ENCODE measurements around the gene PHF20.

The PHF20 gene

GRCh38 chr20:35901678-35902544 is 130.1 kb downstream of the PHF20 start:
- TF ChIP-seq, protein P1, sequence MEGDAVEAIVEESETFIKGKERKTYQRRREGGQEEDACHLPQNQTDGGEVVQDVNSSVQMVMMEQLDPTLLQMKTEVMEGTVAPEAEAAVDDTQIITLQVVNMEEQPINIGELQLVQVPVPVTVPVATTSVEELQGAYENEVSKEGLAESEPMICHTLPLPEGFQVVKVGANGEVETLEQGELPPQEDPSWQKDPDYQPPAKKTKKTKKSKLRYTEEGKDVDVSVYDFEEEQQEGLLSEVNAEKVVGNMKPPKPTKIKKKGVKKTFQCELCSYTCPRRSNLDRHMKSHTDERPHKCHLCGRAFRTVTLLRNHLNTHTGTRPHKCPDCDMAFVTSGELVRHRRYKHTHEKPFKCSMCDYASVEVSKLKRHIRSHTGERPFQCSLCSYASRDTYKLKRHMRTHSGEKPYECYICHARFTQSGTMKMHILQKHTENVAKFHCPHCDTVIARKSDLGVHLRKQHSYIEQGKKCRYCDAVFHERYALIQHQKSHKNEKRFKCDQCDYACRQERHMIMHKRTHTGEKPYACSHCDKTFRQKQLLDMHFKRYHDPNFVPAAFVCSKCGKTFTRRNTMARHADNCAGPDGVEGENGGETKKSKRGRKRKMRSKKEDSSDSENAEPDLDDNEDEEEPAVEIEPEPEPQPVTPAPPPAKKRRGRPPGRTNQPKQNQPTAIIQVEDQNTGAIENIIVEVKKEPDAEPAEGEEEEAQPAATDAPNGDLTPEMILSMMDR (IDR thresholded peaks at IDR 0.05; ENCODE audit: low read depth, low read length, missing control alignments): no peak
- no peaks in the 10 kb centered on the region for H3K36me3 ChIP-seq (replicated peaks)
- in situ Hi-C loops (cut with HindIII; ENCODE audit: low pct_ligation_motif_present, low sequenced_read_pairs): no loop called here
- H3K27me3 ChIP-seq (replicated peaks): no peaks in the 10 kb centered on the region
- H3K4me3 ChIP-seq (ENCODE audit: low read depth, low read length): no peak overlapping the region
- DNase-seq: peak; percentile 91
- H3K27ac ChIP-seq: peak overlapping the region; percentile 77

GRCh38 chr20:35902545-35902941 is 130.7 kb downstream of the PHF20 start:
- H3K4me3 ChIP-seq (ENCODE audit: low read depth, low read length): no peak overlapping the region
- TF ChIP-seq, protein P1 (IDR thresholded peaks at IDR 0.05; ENCODE audit: low read depth, low read length, missing control alignments): no peak
- DNase-seq: no peak
- H3K27ac ChIP-seq: peak overlapping the region; percentile 77
- no peaks in the 10 kb centered on the region for H3K36me3 ChIP-seq (replicated peaks)
- in situ Hi-C loops (cut with HindIII; ENCODE audit: low pct_ligation_motif_present, low sequenced_read_pairs): no loop called here
- no peaks in the 10 kb centered on the region for H3K27me3 ChIP-seq (replicated peaks)

- in situ Hi-C loops (cut with HindIII; ENCODE audit: low pct_ligation_motif_present, low sequenced_read_pairs): no loop called here
- peak; percentile 56 for DNase-seq
- TF ChIP-seq, protein P1 (IDR thresholded peaks at IDR 0.05; ENCODE audit: low read depth, low read length, missing control alignments): no peak
- H3K27ac ChIP-seq: no peak overlapping the region
- H3K4me3 ChIP-seq (ENCODE audit: low read depth, low read length): no peak overlapping the region
- H3K27me3 ChIP-seq (replicated peaks): no peaks in the 10 kb centered on the region
- H3K36me3 ChIP-seq (replicated peaks): no peaks in the 10 kb centered on the region
Measured at GRCh38 chr20:35903843-35904242, 132.0 kb downstream of the PHF20 start.

- DNase-seq: no peak
- in situ Hi-C loops (cut with HindIII; ENCODE audit: low pct_ligation_motif_present, low sequenced_read_pairs): no loop called here
- H3K27me3 ChIP-seq (replicated peaks): no peaks in the 10 kb centered on the region
- no peak overlapping the region for H3K4me3 ChIP-seq (ENCODE audit: low read depth, low read length)
- no peak overlapping the region for H3K27ac ChIP-seq
- TF ChIP-seq, protein P1 (IDR thresholded peaks at IDR 0.05; ENCODE audit: low read depth, low read length, missing control alignments): no peak
- no peaks in the 10 kb centered on the region for H3K36me3 ChIP-seq (replicated peaks)
Measured at GRCh38 chr20:35904982-35905663, 133.3 kb downstream of the PHF20 start.

GRCh38 chr20:35907017-35907701 is 135.3 kb downstream of the PHF20 start:
- no peak for DNase-seq
- H3K27ac ChIP-seq: no peak overlapping the region
- in situ Hi-C loops (cut with HindIII; ENCODE audit: low pct_ligation_motif_present, low sequenced_read_pairs): no loop called here
- TF ChIP-seq, protein P1 (IDR thresholded peaks at IDR 0.05; ENCODE audit: low read depth, low read length, missing control alignments): no peak
- no peak overlapping the region for H3K4me3 ChIP-seq (ENCODE audit: low read depth, low read length)
- no peaks in the 10 kb centered on the region for H3K27me3 ChIP-seq (replicated peaks)
- no peaks in the 10 kb centered on the region for H3K36me3 ChIP-seq (replicated peaks)

Data from brain microvascular endothelial cell (primary cell).